Epithelial cell of proximal tubule (primary cell): ENCODE results near the gene CRAMP1. TPM values are rescaled to one million over a fixed set of nuclear protein-coding genes. Genes with fewer than 3 reads are reported as not detected.

Source experiments
- DNase-seq: peaks from one replicate; pipeline ENCODE4 v3.0.0-alpha.2; 2011; ENCODE audit warnings: low read depth
- H3K4me3 ChIP-seq: 2 replicates; pipeline ENCODE4 v1.5.1; 2011; ENCODE audit warnings: low read depth, mild to moderate bottlenecking, low read length
- total RNA-seq: library from RNA; depleted of rRNA; stranded (reverse); fragments of >200 nt; gene quantifications from 2 replicates; pipeline ENCODE4 v1.2.3, GENCODE V29; 2015
- TF ChIP-seq, protein P1 (sequence below): conservative IDR thresholded peaks from 2 replicates; pipeline ENCODE4 v1.5.1; 2012; ENCODE audit warnings: low read depth, mild to moderate bottlenecking, low read length

The CRAMP1 gene
- total RNA-seq, 1 donor from 2014 or later, result 6.9 TPM

DNA sequence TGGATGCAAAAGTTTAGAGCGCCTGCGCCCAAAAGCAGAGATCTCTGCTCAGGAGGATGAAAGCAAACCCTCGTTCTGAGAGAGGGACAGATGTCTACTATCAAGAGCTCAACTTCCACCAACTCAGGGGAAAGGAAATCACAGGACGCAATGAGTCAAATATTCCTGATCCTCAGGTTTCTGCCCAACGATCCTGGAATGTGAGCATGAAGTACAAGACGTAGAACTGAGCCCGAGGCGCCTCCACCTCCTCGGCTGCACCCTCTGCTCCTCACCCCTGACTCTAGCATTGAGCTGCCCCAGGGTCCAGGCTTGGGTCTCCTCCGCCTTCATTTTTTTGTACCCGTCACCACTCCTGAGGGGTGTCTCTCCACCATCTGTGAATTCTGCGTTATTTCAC is 15.6 kb upstream of the CRAMP1 start:
- no peak for DNase-seq
- TF ChIP-seq, protein P1, sequence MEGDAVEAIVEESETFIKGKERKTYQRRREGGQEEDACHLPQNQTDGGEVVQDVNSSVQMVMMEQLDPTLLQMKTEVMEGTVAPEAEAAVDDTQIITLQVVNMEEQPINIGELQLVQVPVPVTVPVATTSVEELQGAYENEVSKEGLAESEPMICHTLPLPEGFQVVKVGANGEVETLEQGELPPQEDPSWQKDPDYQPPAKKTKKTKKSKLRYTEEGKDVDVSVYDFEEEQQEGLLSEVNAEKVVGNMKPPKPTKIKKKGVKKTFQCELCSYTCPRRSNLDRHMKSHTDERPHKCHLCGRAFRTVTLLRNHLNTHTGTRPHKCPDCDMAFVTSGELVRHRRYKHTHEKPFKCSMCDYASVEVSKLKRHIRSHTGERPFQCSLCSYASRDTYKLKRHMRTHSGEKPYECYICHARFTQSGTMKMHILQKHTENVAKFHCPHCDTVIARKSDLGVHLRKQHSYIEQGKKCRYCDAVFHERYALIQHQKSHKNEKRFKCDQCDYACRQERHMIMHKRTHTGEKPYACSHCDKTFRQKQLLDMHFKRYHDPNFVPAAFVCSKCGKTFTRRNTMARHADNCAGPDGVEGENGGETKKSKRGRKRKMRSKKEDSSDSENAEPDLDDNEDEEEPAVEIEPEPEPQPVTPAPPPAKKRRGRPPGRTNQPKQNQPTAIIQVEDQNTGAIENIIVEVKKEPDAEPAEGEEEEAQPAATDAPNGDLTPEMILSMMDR, result no peak
- H3K4me3 ChIP-seq, result no peak overlapping the region

DNA sequence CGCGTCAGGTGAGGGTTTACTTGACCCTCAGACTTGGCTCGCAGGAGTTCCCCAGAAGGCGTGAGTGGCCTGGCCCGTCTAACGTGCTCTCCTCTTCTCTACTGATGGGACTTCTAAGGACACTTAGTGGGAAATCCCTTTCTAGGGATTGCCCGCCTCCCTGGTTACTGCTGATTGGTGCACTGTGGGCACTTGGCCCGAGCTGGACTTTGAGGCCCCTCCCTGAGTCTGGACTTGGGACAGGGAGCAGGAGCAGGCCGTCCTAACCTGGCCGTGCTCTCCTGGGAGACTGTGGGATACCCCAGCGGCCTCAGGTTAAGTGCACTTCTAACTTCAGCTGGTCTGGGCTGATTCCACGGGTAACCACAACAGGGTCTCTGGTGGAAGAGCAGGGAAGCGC is 15.0 kb upstream of the CRAMP1 start:
- no peak overlapping the region for H3K4me3 ChIP-seq
- no peak for DNase-seq
- TF ChIP-seq, protein P1, result no peak

GRCh38 chr16:1601031-1601430 is 11.1 kb upstream of the CRAMP1 start:
- no peak for DNase-seq
- TF ChIP-seq, protein P1, result no peak
- no peak overlapping the region for H3K4me3 ChIP-seq

GRCh38 chr16:1601489-1601888 is 10.7 kb upstream of the CRAMP1 start:
- TF ChIP-seq, protein P1, result no peak
- no peak for DNase-seq
- H3K4me3 ChIP-seq, result no peak overlapping the region

- TF ChIP-seq, protein P1, result no peak
- no peak for DNase-seq
- no peak overlapping the region for H3K4me3 ChIP-seq
Observed at GRCh38 chr16:1602285-1602684, 9.9 kb upstream of the CRAMP1 start.

GRCh38 chr16:1606774-1607173 is 5.4 kb upstream of the CRAMP1 start:
- H3K4me3 ChIP-seq, result no peak overlapping the region
- TF ChIP-seq, protein P1, result no peak
- DNase-seq, result no peak

- no peak for DNase-seq
- TF ChIP-seq, protein P1, result no peak
- H3K4me3 ChIP-seq, result no peak overlapping the region
Observed at GRCh38 chr16:1607971-1608370, 4.2 kb upstream of the CRAMP1 start.
